Neural cell (in vitro differentiated cells): ENCODE results near the gene MACC1. TPM values are rescaled to one million over a fixed set of nuclear protein-coding genes. Genes with fewer than 3 reads are reported as not detected.

Source experiments
- H2AFZ ChIP-seq: fragments of 200-600, 300-800 bp; sonication (generic), shearing (Covaris generic); 2 replicates; pipeline ENCODE4 v1.6.0; 2014; ENCODE audit warnings: low read depth, mild to moderate bottlenecking, antibody characterized with exemption, low read length, moderate library complexity
- H3F3A ChIP-seq: fragments of 200-600 bp; shearing (Covaris generic); 2 replicates; pipeline ENCODE4 v1.6.1; 2016; ENCODE audit warnings: mild to moderate bottlenecking, moderate library complexity, mixed read lengths, antibody characterized with exemption, low read length; ENCODE audit not compliant: insufficient read depth, poor library complexity, severe bottlenecking
- H3K27ac ChIP-seq: fragments of 200-600, 300-800 bp; sonication (generic), shearing (Covaris generic); 2 replicates; pipeline ENCODE4 v1.5.1; 2014; ENCODE audit warnings: mild to moderate bottlenecking, low read length, moderate library complexity
- H3K27me3 ChIP-seq: fragments of 300-800, 200-600 bp; sonication (generic), shearing (Covaris generic); 2 replicates; pipeline ENCODE4 v1.6.0; 2014; ENCODE audit warnings: mild to moderate bottlenecking, low read depth, low read length, moderate library complexity; ENCODE audit not compliant: insufficient read depth
- H3K36me3 ChIP-seq: fragments of 300-800, 200-600 bp; sonication (generic), shearing (Covaris generic); 2 replicates; pipeline ENCODE4 v1.5.1; 2014; ENCODE audit warnings: mild to moderate bottlenecking, antibody characterized with exemption, low read length, moderate library complexity; ENCODE audit not compliant: insufficient read depth
- H3K4me2 ChIP-seq: fragments of 300-800, 200-600 bp; sonication (generic), shearing (Covaris generic); 2 replicates; pipeline ENCODE4 v1.6.0; 2014; ENCODE audit warnings: mild to moderate bottlenecking, low read length
- H3K4me3 ChIP-seq: fragments of 300-800, 200-600 bp; sonication (generic), shearing (Covaris generic); 2 replicates; pipeline ENCODE4 v1.5.1; 2014; ENCODE audit warnings: mild to moderate bottlenecking, low read length, moderate library complexity
- H3K79me2 ChIP-seq: fragments of 200-600 bp; shearing (Covaris generic); replicated peaks from 2 replicates; pipeline ENCODE4 v1.6.0; 2014; ENCODE audit warnings: mild to moderate bottlenecking, low read length, moderate library complexity; ENCODE audit not compliant: insufficient read depth
- H3K9ac ChIP-seq: fragments of 300-800, 200-600 bp; sonication (generic), shearing (Covaris generic); 2 replicates; pipeline ENCODE4 v1.6.1; 2016; ENCODE audit warnings: mild to moderate bottlenecking, low read length, mixed read lengths
- H3K9me2 ChIP-seq: fragments of 200-600 bp; shearing (Covaris generic); 2 replicates; pipeline ENCODE4 v1.6.1; 2016; ENCODE audit warnings: mild to moderate bottlenecking, low read length, mixed read lengths; ENCODE audit not compliant: insufficient read depth
- H3K9me3 ChIP-seq: fragments of 200-600, 300-800 bp; sonication (generic), shearing (Covaris generic); 2 replicates; pipeline ENCODE4 v1.6.1; 2016; ENCODE audit warnings: mild to moderate bottlenecking, mixed run types, low read length, moderate library complexity, mixed read lengths
- H4K20me1 ChIP-seq: fragments of 200-600 bp; shearing (Covaris generic); 2 replicates; pipeline ENCODE4 v1.6.1; 2016; ENCODE audit warnings: mild to moderate bottlenecking, mixed run types; ENCODE audit not compliant: insufficient read depth
- EP300 ChIP-seq: fragments of 450-650 bp; conservative IDR thresholded peaks from 2 replicates; pipeline ENCODE4 v1.6.1; 2014; ENCODE audit warnings: antibody characterized with exemption, mild to moderate bottlenecking, moderate library complexity; ENCODE audit not compliant: poor library complexity, severe bottlenecking
- EZH2 ChIP-seq: fragments of 200-600, 300-800 bp; shearing (Covaris generic), sonication (generic); IDR thresholded peaks from 2 replicates; pipeline ENCODE4 v1.6.1; 2014; ENCODE audit warnings: antibody characterized with exemption, low read length, borderline replicate concordance, mild to moderate bottlenecking; ENCODE audit not compliant: insufficient read depth, poor library complexity, severe bottlenecking
- MXI1 ChIP-seq: fragments of 450-650 bp; conservative IDR thresholded peaks from 2 replicates; pipeline ENCODE4 v1.6.1; 2014; ENCODE audit warnings: antibody characterized with exemption, mild to moderate bottlenecking; ENCODE audit not compliant: poor library complexity, severe bottlenecking
- POLR2AphosphoS5 ChIP-seq: IDR thresholded peaks from 2 replicates; pipeline ENCODE4 v1.6.1; 2012
- RAD21 ChIP-seq: fragments of 450-650 bp; conservative IDR thresholded peaks from 2 replicates; pipeline ENCODE4 v1.6.1; 2014; ENCODE audit warnings: antibody characterized with exemption, mild to moderate bottlenecking, moderate library complexity
- SMC3 ChIP-seq: fragments of 450-650 bp; conservative IDR thresholded peaks from 2 replicates; pipeline ENCODE4 v1.6.1; 2014; ENCODE audit warnings: antibody characterized with exemption, mild to moderate bottlenecking, moderate library complexity; ENCODE audit not compliant: poor library complexity
- TAF1 ChIP-seq: IDR thresholded peaks from 2 replicates; pipeline ENCODE4 v1.6.1; 2012; ENCODE audit warnings: low read depth
- polyA plus RNA-seq: library from polyadenylated mRNA; depleted of rRNA; stranded (reverse); fragments of >200 nt; gene quantifications from 2 replicates; pipeline ENCODE4 v1.2.3, GENCODE V29; 2014
- TF ChIP-seq, protein P1 (sequence below): IDR thresholded peaks from 2 replicates; pipeline ENCODE4 v1.6.1; 2012; ENCODE audit warnings: borderline replicate concordance
- TF ChIP-seq, protein P2 (sequence below): fragments of 450-650 bp; IDR thresholded peaks from 2 replicates; pipeline ENCODE4 v1.5.1; 2014; ENCODE audit warnings: antibody characterized with exemption, mild to moderate bottlenecking, moderate library complexity; ENCODE audit not compliant: poor library complexity, severe bottlenecking

The MACC1 gene
- polyA plus RNA-seq, 1 donor from 2014 or later, result 0.20 TPM

DNA sequence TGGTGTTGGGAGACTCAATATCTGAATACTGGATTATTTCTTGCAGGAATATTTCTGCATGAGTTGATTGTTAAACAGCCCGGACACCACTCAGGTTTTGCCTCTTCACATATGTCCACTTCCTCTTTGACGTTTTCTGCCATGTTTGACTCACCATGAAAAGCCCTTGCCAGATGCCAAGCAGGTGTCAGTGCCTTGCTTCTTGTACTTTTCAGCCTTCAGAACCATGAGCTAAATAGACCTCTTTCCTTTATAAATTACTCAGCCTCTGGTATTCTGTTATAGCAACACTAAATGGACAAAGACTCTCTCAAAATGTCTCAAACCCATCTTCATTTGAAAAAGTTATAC, 24.7 kb upstream of the MACC1 start:
- Histone ChIP-seq H4K20me1 (no peaks in the 10 kb centered on the region), H3K27ac (no peak overlapping the region), H3K36me3 (no peaks in the 10 kb centered on the region), H3K79me2 (no peaks in the 10 kb centered on the region), H3K9ac (no peak overlapping the region), H3K9me3 (no peaks in the 10 kb centered on the region), H3K27me3 (no peaks in the 10 kb centered on the region), H3K9me2 (no peaks in the 10 kb centered on the region), H3F3A (no peaks in the 10 kb centered on the region), H2AFZ (no peak overlapping the region), H3K4me2 (no peak overlapping the region), H3K4me3 (no peak overlapping the region)
- no peak for TF ChIP-seq MXI1
- TF ChIP-seq POLR2AphosphoS5, result no peak
- no peak for TF ChIP-seq EP300
- TF ChIP-seq, protein P1, sequence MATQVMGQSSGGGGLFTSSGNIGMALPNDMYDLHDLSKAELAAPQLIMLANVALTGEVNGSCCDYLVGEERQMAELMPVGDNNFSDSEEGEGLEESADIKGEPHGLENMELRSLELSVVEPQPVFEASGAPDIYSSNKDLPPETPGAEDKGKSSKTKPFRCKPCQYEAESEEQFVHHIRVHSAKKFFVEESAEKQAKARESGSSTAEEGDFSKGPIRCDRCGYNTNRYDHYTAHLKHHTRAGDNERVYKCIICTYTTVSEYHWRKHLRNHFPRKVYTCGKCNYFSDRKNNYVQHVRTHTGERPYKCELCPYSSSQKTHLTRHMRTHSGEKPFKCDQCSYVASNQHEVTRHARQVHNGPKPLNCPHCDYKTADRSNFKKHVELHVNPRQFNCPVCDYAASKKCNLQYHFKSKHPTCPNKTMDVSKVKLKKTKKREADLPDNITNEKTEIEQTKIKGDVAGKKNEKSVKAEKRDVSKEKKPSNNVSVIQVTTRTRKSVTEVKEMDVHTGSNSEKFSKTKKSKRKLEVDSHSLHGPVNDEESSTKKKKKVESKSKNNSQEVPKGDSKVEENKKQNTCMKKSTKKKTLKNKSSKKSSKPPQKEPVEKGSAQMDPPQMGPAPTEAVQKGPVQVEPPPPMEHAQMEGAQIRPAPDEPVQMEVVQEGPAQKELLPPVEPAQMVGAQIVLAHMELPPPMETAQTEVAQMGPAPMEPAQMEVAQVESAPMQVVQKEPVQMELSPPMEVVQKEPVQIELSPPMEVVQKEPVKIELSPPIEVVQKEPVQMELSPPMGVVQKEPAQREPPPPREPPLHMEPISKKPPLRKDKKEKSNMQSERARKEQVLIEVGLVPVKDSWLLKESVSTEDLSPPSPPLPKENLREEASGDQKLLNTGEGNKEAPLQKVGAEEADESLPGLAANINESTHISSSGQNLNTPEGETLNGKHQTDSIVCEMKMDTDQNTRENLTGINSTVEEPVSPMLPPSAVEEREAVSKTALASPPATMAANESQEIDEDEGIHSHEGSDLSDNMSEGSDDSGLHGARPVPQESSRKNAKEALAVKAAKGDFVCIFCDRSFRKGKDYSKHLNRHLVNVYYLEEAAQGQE, result no peak
- no peak for TF ChIP-seq TAF1
- TF ChIP-seq RAD21, result no peak
- TF ChIP-seq, protein P2, sequence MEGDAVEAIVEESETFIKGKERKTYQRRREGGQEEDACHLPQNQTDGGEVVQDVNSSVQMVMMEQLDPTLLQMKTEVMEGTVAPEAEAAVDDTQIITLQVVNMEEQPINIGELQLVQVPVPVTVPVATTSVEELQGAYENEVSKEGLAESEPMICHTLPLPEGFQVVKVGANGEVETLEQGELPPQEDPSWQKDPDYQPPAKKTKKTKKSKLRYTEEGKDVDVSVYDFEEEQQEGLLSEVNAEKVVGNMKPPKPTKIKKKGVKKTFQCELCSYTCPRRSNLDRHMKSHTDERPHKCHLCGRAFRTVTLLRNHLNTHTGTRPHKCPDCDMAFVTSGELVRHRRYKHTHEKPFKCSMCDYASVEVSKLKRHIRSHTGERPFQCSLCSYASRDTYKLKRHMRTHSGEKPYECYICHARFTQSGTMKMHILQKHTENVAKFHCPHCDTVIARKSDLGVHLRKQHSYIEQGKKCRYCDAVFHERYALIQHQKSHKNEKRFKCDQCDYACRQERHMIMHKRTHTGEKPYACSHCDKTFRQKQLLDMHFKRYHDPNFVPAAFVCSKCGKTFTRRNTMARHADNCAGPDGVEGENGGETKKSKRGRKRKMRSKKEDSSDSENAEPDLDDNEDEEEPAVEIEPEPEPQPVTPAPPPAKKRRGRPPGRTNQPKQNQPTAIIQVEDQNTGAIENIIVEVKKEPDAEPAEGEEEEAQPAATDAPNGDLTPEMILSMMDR, result no peak
- no peak for TF ChIP-seq EZH2
- TF ChIP-seq SMC3, result no peak

DNA sequence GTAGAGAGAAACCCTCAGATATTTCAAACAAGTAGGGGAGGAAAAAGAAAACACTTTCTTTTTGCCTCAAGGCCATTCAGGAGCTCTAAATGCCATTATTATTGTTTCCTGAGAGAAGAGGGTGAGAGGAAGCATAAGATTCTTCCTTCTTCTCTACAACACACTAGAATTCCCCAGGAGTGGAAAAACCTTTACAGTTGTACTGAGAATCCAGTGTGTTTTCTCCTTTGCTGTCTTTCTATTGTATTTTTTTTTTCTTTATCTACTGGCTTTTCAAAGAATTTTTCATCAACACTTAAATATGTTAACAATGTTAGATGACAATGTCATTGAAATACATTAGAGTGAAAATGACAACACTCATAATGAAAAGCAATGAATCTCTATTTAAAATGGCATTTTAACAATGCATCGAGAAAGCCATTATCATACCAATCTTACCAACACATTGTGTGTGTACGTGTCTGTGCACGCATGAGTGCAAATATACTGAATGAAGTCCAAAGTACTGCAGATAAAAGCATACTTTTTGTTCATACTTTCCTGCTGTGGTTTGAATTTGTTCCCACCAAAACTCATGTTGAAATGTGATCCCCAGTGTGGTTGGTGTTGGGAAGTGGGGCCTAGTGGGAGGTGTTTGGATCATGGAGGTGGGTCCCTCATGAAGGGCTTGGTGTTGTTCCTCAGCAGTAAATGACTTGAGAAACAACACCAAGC, 24.2 kb upstream of the MACC1 start:
- Histone ChIP-seq H3K27ac (no peak overlapping the region), H3K27me3 (no peaks in the 10 kb centered on the region), H4K20me1 (no peaks in the 10 kb centered on the region), H3K9ac (no peak overlapping the region), H3K79me2 (no peaks in the 10 kb centered on the region), H2AFZ (no peak overlapping the region), H3K9me3 (no peaks in the 10 kb centered on the region), H3K4me3 (no peak overlapping the region), H3F3A (no peaks in the 10 kb centered on the region), H3K9me2 (no peaks in the 10 kb centered on the region), H3K36me3 (no peaks in the 10 kb centered on the region), H3K4me2 (no peak overlapping the region)
- TF ChIP-seq SMC3 (no peak), EZH2 (no peak), TAF1 (no peak), RAD21 (no peak)
- TF ChIP-seq, protein P2, result no peak
- TF ChIP-seq, protein P1, result no peak
